ENCODE measurements around the gene MRPL36. TPM values are rescaled to one million over a fixed set of nuclear protein-coding genes. Genes with fewer than 3 reads are reported as not detected.

MRPL36 gene
- total RNA-seq, 4 donors from 2014 or later, result 13.7 to 62.5 (median 41.2) TPM

DNA sequence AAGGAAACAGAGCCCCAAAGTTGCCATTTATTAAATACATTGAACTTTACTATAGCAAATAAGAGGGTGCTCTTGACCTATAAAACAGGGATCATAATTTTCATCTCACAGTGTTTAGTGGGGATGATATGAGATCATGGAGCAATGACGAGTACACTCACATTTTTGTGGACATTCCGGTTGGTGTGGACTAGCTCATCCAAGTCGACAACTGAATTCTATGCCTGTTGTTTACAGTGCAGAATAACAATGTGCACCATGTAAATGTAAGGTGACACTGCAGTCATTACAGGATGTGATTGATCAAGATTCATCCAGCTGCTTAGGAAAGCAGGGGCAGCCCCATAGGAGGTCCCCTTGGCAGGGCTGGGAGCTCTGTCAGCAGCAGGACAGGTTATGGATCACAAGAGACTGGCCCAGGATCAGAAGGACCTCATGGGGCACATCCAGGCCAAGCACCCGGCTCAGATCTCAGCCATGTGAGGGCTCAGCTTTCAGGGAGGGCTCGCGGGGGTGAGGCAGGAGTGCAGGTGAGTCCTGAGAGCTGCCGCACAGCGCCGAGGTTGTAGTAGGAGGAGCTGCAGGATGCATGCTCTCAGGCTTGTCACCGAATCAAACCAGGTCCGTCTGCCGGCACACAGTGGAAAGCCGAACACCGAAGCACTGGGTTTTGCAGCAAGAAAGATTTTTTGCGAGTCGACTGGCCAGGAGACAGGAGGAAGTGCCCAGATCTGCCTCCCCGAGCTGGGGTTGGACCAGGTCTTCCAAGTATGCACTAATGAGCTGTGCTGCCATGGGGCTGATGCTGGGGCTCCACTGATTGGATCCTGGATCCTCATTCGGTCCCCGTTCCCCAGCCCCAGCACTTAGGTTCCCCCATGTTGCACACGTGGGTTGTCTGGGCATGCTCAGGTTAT is 28.2 kb downstream of the MRPL36 start:
- TF ChIP-seq CTCF (IDR thresholded peaks at IDR 0.05) (no peak), POLR2A (IDR thresholded peaks at IDR 0.05) (no peak), POLR2AphosphoS5 (IDR thresholded peaks at IDR 0.05) (no peak), EP300 (IDR thresholded peaks at IDR 0.05) (no peak)
- Histone ChIP-seq H3K9me3 (no peaks in the 10 kb centered on the region), H3K27ac (no peak overlapping the region), H3K4me1 (no peaks in the 10 kb centered on the region), H3K36me3 (no peaks in the 10 kb centered on the region), H3K27me3 (no peaks in the 10 kb centered on the region), H3K4me3 (no peak overlapping the region)
- WGBS, result 75% methylated on average over 14 of the region's 20 CpGs
- DNase-seq (ENCODE audit: low spot score in 2 of 2), result no peak

DNA sequence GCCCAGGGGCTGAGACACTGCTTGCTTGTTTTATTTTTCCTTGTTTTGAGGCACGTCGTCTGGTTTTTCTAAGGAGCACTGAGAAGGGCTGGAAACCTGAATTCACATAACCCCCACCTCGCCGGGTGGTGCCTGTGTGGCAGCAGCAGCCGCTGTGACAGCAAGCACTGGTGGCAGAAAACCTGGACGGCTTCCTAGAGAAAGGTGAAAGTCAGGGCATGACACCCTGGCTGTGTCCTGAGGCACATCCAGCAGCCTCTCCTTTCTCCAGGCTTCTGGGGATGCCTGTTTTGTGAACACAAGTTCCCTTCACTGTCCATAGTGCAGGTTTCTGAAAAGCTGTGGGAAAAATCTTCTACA is 29.2 kb downstream of the MRPL36 start:
- H3K4me3 ChIP-seq, result no peak overlapping the region
- no peak for DNase-seq (ENCODE audit: low spot score in 2 of 2)
- H3K27me3 ChIP-seq, result no peaks in the 10 kb centered on the region
- no peaks in the 10 kb centered on the region for H3K9me3 ChIP-seq
- H3K27ac ChIP-seq, result no peak overlapping the region
- TF ChIP-seq CTCF (IDR thresholded peaks at IDR 0.05) (no peak), POLR2AphosphoS5 (IDR thresholded peaks at IDR 0.05) (no peak), EP300 (IDR thresholded peaks at IDR 0.05) (no peak), POLR2A (IDR thresholded peaks at IDR 0.05) (no peak)
- no peaks in the 10 kb centered on the region for H3K4me1 ChIP-seq
- H3K36me3 ChIP-seq, result no peaks in the 10 kb centered on the region
- WGBS, result 63% methylated on average over 6 of the region's 6 CpGs

DNA sequence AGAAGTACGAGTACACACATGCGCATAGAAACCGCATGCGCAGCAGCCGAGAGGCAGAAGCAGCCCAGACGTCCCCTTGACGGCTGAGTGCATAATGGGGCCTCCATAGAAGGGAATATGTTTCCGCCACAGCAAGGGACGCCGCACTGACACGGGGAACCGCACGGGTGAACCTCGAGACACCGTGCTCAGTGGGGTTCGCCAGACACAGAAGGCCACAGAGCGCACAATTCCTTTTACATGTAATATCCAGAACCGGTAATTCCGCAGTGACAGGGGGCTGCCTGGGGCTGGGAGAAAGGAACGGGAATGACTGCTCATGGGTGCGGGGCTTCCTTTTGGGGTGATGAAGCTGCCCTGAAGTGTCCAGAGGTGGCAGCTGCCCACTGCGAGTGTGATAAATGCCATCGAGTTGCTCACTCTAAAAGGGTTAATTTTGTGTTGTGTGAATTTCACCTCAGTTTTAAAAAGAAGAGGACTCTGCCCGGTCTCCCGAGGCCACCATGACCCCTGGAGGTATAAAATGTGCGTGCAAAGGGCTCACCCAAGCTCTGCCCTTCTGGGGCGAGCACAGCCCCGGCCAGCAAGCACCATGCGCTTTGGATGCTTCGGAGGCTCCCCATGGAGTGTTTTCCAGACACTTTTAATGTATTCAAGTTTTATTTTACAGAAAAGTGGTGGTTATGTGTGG is 29.7 kb downstream of the MRPL36 start:
- H3K27me3 ChIP-seq, result peaks cover 2% of the 10 kb centered on the region
- DNase-seq (ENCODE audit: low spot score in 2 of 2), result no peak
- TF ChIP-seq EP300 (IDR thresholded peaks at IDR 0.05) (no peak), CTCF (IDR thresholded peaks at IDR 0.05) (no peak), POLR2AphosphoS5 (IDR thresholded peaks at IDR 0.05) (no peak), POLR2A (IDR thresholded peaks at IDR 0.05) (no peak)
- H3K4me1 ChIP-seq, result no peaks in the 10 kb centered on the region
- 87% methylated on average over 30 of the region's 30 CpGs for WGBS
- H3K9me3 ChIP-seq, result no peaks in the 10 kb centered on the region
- no peak overlapping the region for H3K27ac ChIP-seq
- no peak overlapping the region for H3K4me3 ChIP-seq
- no peaks in the 10 kb centered on the region for H3K36me3 ChIP-seq

DNA sequence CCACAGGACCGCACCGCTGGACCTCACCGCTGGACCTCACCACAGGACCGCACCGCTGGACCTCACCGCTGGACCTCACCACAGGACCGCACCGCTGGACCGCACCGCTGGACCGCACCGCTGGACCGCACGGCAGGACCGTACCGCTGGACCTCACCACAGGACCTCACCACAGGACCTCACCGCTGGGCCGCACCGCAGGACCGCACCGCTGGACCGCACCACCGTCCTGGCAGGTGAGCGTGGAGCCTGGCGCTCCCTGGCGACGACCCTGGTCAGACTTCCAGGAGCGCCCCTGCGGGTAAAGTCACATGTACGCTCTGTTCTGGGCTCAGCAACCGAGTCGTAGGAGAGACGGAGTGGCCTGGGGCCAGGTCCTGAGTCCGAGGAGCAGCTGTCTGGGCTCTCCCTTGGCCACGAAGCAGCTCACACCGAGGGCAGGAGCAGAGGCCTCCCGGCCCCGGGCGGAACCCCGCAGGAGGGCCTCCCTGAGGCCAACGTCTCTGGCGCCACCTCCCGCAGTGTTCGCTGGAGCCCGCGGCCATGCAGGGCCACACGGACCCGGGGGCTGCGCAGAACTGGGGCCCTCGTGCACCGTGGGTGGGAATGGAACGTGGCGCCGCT is 30.5 kb downstream of the MRPL36 start:
- TF ChIP-seq EP300 (IDR thresholded peaks at IDR 0.05) (no peak), CTCF (IDR thresholded peaks at IDR 0.05) (no peak), POLR2AphosphoS5 (IDR thresholded peaks at IDR 0.05) (no peak), POLR2A (IDR thresholded peaks at IDR 0.05) (no peak)
- Histone ChIP-seq H3K4me1 (no peaks in the 10 kb centered on the region), H3K9me3 (no peaks in the 10 kb centered on the region), H3K27ac (no peak overlapping the region), H3K27me3 (peaks cover 10% of the 10 kb centered on the region), H3K4me3 (no peak overlapping the region), H3K36me3 (no peaks in the 10 kb centered on the region)
- DNase-seq (ENCODE audit: low spot score in 2 of 2), result no peak
- WGBS, result 98% methylated on average over 43 of the region's 54 CpGs
